ENCODE data around the gene C9orf153. TPM values are rescaled to one million over a fixed set of nuclear protein-coding genes. Genes with fewer than 3 reads are reported as not detected.

Gene C9orf153
- total RNA-seq, 2 donors from 2014 or later: 0.39 to 0.59 TPM

- Mint-ChIP-seq H3K36me3 (peaks cover 12 to 14% of the 10 kb centered on the region in 2 donors), H3K9me3 (no peaks in the 10 kb centered on the region), H3K27ac (peak overlapping the region in 1 of 2 donors; percentile 88)
- DNase-seq (ENCODE audit: low spot score in 2 of 2) (no peak), ATAC-seq (no peak)
Observed at GRCh38 chr9:86279839-86280238, 20.4 kb upstream of the C9orf153 start.

GRCh38 chr9:86277072-86277471 lies 17.6 kb upstream of the C9orf153 start:
- DNase-seq (ENCODE audit: low spot score in 2 of 2): no peak
- no peak for ATAC-seq
- Mint-ChIP-seq H3K27ac (no peak overlapping the region), H3K9me3 (peaks cover 0 to 4% of the 10 kb centered on the region in 2 donors), H3K36me3 (peaks cover 29 to 30% of the 10 kb centered on the region in 2 donors)

- no peak overlapping the region for H3K27ac Mint-ChIP-seq
- DNase-seq (ENCODE audit: low spot score in 2 of 2) (no peak), ATAC-seq (no peak)
- peaks cover 27 to 40% of the 10 kb centered on the region in 2 donors for H3K36me3 Mint-ChIP-seq
- H3K9me3 Mint-ChIP-seq: peaks cover 0 to 4% of the 10 kb centered on the region in 2 donors
Observed at GRCh38 chr9:86275962-86276361, 16.5 kb upstream of the C9orf153 start.

GRCh38 chr9:86274821-86275643 lies 15.6 kb upstream of the C9orf153 start:
- peaks cover 26 to 38% of the 10 kb centered on the region in 2 donors for H3K36me3 Mint-ChIP-seq
- DNase-seq (ENCODE audit: low spot score in 2 of 2): no peak
- peaks cover 0 to 4% of the 10 kb centered on the region in 2 donors for H3K9me3 Mint-ChIP-seq

DNA sequence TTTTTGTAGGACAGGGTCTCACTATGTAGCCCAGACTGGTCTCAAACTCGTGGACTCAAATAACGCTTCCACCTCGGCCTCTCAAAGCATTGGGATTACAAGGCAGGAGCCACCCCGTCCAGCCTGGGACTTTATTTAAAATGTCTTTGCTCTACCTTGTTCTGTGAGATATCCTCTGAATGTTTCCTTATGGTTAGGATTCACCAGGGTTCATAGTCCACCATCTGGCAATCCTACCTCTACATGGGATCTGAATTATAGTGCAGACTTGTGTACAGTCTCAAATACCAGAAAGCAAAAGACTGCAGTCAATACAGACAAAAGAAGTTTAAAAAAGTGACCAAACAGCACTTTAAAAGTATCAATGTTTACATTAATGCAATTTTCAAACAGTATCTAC lies 12.8 kb upstream of the C9orf153 start:
- Mint-ChIP-seq H3K27ac (no peak overlapping the region), H3K36me3 (peaks cover 21 to 26% of the 10 kb centered on the region in 2 donors), H3K9me3 (peaks cover 0 to 4% of the 10 kb centered on the region in 2 donors)
- no peak for ATAC-seq
- no peak for DNase-seq (ENCODE audit: low spot score in 2 of 2)

More at GRCh38 chr9:86274821-86275643, 15.6 kb upstream of the C9orf153 start:
- no peak overlapping the region for H3K27ac Mint-ChIP-seq
- ATAC-seq: no peak

- no peaks in the 10 kb centered on the region for H3K9me3 Mint-ChIP-seq
- no peak overlapping the region for H3K27ac Mint-ChIP-seq
- ATAC-seq (no peak), DNase-seq (ENCODE audit: low spot score in 2 of 2) (no peak)
- peaks cover 8 to 16% of the 10 kb centered on the region in 2 donors for H3K36me3 Mint-ChIP-seq
Observed at GRCh38 chr9:86263876-86264275, 4.4 kb upstream of the C9orf153 start.

GRCh38 chr9:86262492-86262891 lies 3.0 kb upstream of the C9orf153 start:
- H3K36me3 Mint-ChIP-seq: peaks cover 8 to 16% of the 10 kb centered on the region in 2 donors
- H3K27ac Mint-ChIP-seq: no peak overlapping the region
- no peaks in the 10 kb centered on the region for H3K9me3 Mint-ChIP-seq
- ATAC-seq: no peak
- no peak for DNase-seq (ENCODE audit: low spot score in 2 of 2)

DNA sequence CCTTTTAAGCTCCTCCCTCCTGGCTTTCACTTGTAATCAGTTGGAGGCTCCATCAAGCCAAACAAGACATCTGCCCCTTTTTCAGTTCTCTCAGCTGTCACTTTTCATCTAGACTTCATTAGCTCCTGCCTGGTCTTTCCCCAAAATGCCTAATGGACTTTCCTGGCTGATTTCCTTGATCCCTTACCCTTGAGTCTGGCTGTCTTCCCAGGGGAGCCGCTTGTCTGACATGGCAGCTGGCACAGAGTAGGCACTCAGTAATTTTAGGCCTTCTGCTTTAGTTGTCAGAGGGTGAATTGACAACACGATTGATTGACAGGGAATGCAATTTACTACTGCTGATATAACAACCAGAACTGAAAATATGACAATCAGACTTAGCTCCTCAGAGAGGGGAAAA lies 2.1 kb downstream of the C9orf153 start:
- peaks cover 6 to 8% of the 10 kb centered on the region in 2 donors for H3K9me3 Mint-ChIP-seq
- no peak for ATAC-seq
- no peak overlapping the region for H3K27ac Mint-ChIP-seq
- peaks cover 2 to 10% of the 10 kb centered on the region in 2 donors for H3K36me3 Mint-ChIP-seq
- DNase-seq (ENCODE audit: low spot score in 2 of 2): no peak

GRCh38 chr9:86256653-86257052 lies 2.8 kb downstream of the C9orf153 start:
- Mint-ChIP-seq H3K9me3 (peaks cover 6 to 8% of the 10 kb centered on the region in 2 donors), H3K36me3 (peaks cover 0 to 10% of the 10 kb centered on the region in 2 donors), H3K27ac (no peak overlapping the region)
- ATAC-seq (no peak), DNase-seq (ENCODE audit: low spot score in 2 of 2) (no peak)

- DNase-seq (ENCODE audit: low spot score in 2 of 2): no peak
- peaks cover 0 to 10% of the 10 kb centered on the region in 2 donors for H3K36me3 Mint-ChIP-seq
- ATAC-seq: no peak
- H3K27ac Mint-ChIP-seq: no peak overlapping the region
- H3K9me3 Mint-ChIP-seq: peaks cover 6 to 8% of the 10 kb centered on the region in 2 donors
Observed at GRCh38 chr9:86253577-86253976, 5.9 kb downstream of the C9orf153 start.

DNA sequence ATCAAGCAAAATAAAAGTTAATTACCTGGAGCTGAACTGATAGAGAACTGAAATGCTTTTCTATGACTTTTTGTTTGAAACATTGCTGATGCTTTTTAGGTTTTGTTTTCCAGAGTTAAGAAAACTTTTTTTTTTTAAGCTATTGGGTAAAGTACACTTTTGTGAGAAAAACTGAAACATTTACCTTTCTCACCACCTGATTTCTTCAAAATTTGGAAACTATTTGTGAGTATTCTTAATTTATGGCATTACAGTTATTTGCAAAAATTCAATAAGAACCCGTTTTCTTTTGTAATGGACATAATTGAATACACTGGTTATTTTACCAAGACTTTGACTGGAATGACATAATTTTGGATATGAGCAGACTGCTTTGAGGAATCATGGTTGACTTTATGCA lies 6.6 kb downstream of the C9orf153 start:
- Mint-ChIP-seq H3K9me3 (peaks cover 6 to 8% of the 10 kb centered on the region in 2 donors), H3K36me3 (peaks cover 0 to 10% of the 10 kb centered on the region in 2 donors), H3K27ac (no peak overlapping the region)
- DNase-seq (ENCODE audit: low spot score in 2 of 2) (no peak), ATAC-seq (no peak)

- no peak for ATAC-seq
- H3K36me3 Mint-ChIP-seq: peaks cover 0 to 10% of the 10 kb centered on the region in 2 donors
- DNase-seq (ENCODE audit: low spot score in 2 of 2): no peak
- peaks cover 6 to 8% of the 10 kb centered on the region in 2 donors for H3K9me3 Mint-ChIP-seq
- no peak overlapping the region for H3K27ac Mint-ChIP-seq
Observed at GRCh38 chr9:86250123-86250522, 9.3 kb downstream of the C9orf153 start.

DNA sequence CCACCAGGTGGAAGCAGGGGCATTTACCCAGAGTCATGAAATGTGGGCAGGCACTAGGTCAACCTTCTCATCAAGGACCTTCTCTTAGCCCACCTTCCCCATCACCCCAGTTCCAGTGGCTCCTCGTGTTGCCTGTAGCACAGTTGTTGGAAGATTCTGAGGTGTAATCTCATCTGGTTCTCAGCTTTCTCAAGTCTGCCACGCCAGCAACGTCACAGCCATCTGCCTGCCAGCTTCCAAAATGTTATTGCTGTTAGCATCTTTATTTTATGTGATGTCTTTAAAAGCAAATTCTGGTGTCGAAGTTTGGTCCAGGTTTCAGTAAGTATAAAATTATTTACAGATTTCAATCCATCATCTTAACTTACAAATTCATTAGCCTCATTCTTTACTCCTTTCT lies 10.7 kb downstream of the C9orf153 start:
- Mint-ChIP-seq H3K9me3 (peaks cover 6 to 8% of the 10 kb centered on the region in 2 donors), H3K27ac (no peak overlapping the region), H3K36me3 (peaks cover 0 to 9% of the 10 kb centered on the region in 2 donors)
- ATAC-seq: no peak
- no peak for DNase-seq (ENCODE audit: low spot score in 2 of 2)

DNA sequence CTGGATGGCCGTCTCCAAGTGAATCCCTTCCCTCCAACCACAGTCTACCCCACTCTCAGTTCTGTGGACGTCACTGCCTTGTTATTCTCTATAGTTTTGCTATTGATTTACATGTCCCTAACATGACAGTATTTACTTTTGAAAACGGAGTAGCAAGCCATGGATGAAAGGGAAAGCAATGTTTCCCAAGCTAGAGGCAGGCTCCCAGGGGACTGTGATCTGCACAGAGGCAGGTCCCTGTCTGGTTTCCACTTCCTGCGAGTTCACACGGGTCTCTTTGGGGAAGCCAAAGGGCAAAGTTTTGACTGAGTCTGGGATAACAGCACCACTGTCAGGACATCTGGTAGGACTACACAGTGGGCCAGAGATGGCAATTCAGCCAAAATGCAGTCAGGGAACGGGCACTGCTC lies 12.7 kb downstream of the C9orf153 start:
- Mint-ChIP-seq H3K36me3 (no peaks in the 10 kb centered on the region), H3K27ac (no peak overlapping the region), H3K9me3 (no peaks in the 10 kb centered on the region)
- no peak for DNase-seq (ENCODE audit: low spot score in 2 of 2)
- ATAC-seq: no peak

GRCh38 chr9:86242071-86242470 lies 17.4 kb downstream of the C9orf153 start:
- ATAC-seq: no peak
- Mint-ChIP-seq H3K36me3 (no peaks in the 10 kb centered on the region), H3K9me3 (no peaks in the 10 kb centered on the region), H3K27ac (no peak overlapping the region)
- DNase-seq (ENCODE audit: low spot score in 2 of 2): no peak

GRCh38 chr9:86241216-86241615 lies 18.2 kb downstream of the C9orf153 start:
- no peak for DNase-seq (ENCODE audit: low spot score in 2 of 2)
- no peaks in the 10 kb centered on the region for H3K9me3 Mint-ChIP-seq
- no peak overlapping the region for H3K27ac Mint-ChIP-seq
- peak in 1 of 2 donors; percentile 24 for ATAC-seq
- no peaks in the 10 kb centered on the region for H3K36me3 Mint-ChIP-seq

GRCh38 chr9:86238861-86239770 lies 20.3 kb downstream of the C9orf153 start:
- no peak overlapping the region for H3K27ac Mint-ChIP-seq
- no peaks in the 10 kb centered on the region for H3K36me3 Mint-ChIP-seq
- no peaks in the 10 kb centered on the region for H3K9me3 Mint-ChIP-seq
- DNase-seq (ENCODE audit: low spot score in 2 of 2) (no peak), ATAC-seq (no peak)
